HCT116 (cell line): ENCODE data around the gene S100A7.

ENCODE experiments used
- CTCF ChIP-seq, 3 experiments: fragments of 200-600 bp in 1 of 3; sonication (generic) in 1 of 3; IDR thresholded peaks in 2 of 3; conservative IDR thresholded peaks in 1 of 3; 2 replicates each; pipeline ENCODE4 v1.5.1; 2012 to 2017; ENCODE audit warnings: low read depth in 2 of 3, low read length in 2 of 3, antibody characterized with exemption in 1 of 3, borderline replicate concordance in 1 of 3, control low read depth in 1 of 3, mild to moderate bottlenecking in 1 of 3, mixed read lengths in 1 of 3, mixed run types in 1 of 3, moderate library complexity in 1 of 3; ENCODE audit not compliant: insufficient read depth in 1 of 3
- MAX ChIP-seq: IDR thresholded peaks from 2 replicates; pipeline ENCODE4 v1.6.1; 2012
- SP1 ChIP-seq: IDR thresholded peaks from 2 replicates; pipeline ENCODE4 v1.6.1; 2012; ENCODE audit warnings: low read depth
- TCF7L2 ChIP-seq: IDR thresholded peaks from 2 replicates; pipeline ENCODE4 v1.7.0; 2011; ENCODE audit warnings: borderline replicate concordance, inconsistent platforms; ENCODE audit not compliant: insufficient read depth, insufficient read length; ENCODE audit errors: extremely low read depth

- TF ChIP-seq CTCF (IDR thresholded peaks at IDR 0.05 in 2 of 3, conservative IDR thresholded peaks at IDR 0.05 in 1 of 3; ENCODE audit: borderline replicate concordance in 1 of 3, insufficient read depth in 1 of 3, low read depth in 2 of 3, low read length in 2 of 3) (no peak), SP1 (no peak), TCF7L2 (no peak), MAX (no peak)
Measured at GRCh38 chr1:153478692-153479618, 18.5 kb upstream of the S100A7 start.
